GM10248 (cell line): Measurements from ENCODE around the gene NEU1.

ENCODE experiments used
- CTCF ChIA-PET: fragments of 300-600 bp; sonication (Branson Sonifier 250); formaldehyde crosslinking; extraction: SDS; loops from one replicate; lab custom pipeline; 2021; ENCODE audit warnings: antibody characterized with exemption; lab: Yijun Ruan, JAX
- POLR2A ChIA-PET: fragments of 350-650 bp; sonication (Branson Sonifier 250); formaldehyde crosslinking; extraction: SDS; loops from one replicate; lab custom pipeline; 2020; ENCODE audit warnings: antibody characterized with exemption; lab: Yijun Ruan, JAX
- DNase-seq: peaks from one replicate; pipeline ENCODE4 v3.0.0; 2012; ENCODE audit errors: extremely low spot score
- CTCF ChIP-seq: IDR thresholded peaks from 2 replicates; pipeline ENCODE4 v1.5.1; 2012; ENCODE audit warnings: mild to moderate bottlenecking, low read depth; ENCODE audit errors: extremely low read depth, missing control alignments, control extremely low read depth

Gene NEU1

DNA sequence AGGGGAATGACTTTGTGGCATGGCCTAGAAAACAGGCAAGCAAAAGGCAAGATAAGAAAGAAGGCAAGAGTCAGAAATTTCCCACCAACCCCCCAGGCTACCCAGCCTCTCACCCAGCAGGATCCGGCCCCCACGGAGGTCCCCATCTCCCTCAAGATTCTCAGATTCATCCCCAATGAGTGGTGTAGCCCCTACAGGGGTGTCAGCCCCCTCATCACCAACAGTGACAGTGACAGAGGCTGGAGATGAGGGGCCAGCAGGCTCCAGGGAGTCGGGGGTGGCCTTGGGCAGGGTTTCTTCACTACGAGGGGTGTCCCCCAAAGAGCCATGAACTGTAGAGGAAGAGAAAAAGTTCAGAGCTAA lies 33.9 kb upstream of the NEU1 start:
- ChIA-PET POLR2A (interaction anchor here (2.1 kb wide), 1 partner anchor 34 kb away, joined by 9 read pairs; the partner anchor contains the start of gene NEU1), CTCF (interaction anchor here (1.1 to 1.6 kb wide), 2 partner anchors 9 to 10 kb away, joined by 4 read pairs; no protein-coding TSS in a partner anchor)
- no peak for DNase-seq
- TF ChIP-seq CTCF = no peak

GRCh38 chr6:31892821-31893220 lies 30.2 kb upstream of the NEU1 start:
- ChIA-PET POLR2A (no interaction called here), CTCF (no interaction called here)
- TF ChIP-seq CTCF = no peak
- no peak for DNase-seq

GRCh38 chr6:31889331-31889972 lies 26.8 kb upstream of the NEU1 start:
- no peak for TF ChIP-seq CTCF
- POLR2A ChIA-PET = no interaction called here
- CTCF ChIA-PET = interaction anchor here (0.7 to 3.1 kb wide), 8 partner anchors 9 to 228 kb away, joined by 3 to 12 read pairs (median 4); partner anchors contain the start of genes C6orf47 and NEU1
- DNase-seq = no peak

DNA sequence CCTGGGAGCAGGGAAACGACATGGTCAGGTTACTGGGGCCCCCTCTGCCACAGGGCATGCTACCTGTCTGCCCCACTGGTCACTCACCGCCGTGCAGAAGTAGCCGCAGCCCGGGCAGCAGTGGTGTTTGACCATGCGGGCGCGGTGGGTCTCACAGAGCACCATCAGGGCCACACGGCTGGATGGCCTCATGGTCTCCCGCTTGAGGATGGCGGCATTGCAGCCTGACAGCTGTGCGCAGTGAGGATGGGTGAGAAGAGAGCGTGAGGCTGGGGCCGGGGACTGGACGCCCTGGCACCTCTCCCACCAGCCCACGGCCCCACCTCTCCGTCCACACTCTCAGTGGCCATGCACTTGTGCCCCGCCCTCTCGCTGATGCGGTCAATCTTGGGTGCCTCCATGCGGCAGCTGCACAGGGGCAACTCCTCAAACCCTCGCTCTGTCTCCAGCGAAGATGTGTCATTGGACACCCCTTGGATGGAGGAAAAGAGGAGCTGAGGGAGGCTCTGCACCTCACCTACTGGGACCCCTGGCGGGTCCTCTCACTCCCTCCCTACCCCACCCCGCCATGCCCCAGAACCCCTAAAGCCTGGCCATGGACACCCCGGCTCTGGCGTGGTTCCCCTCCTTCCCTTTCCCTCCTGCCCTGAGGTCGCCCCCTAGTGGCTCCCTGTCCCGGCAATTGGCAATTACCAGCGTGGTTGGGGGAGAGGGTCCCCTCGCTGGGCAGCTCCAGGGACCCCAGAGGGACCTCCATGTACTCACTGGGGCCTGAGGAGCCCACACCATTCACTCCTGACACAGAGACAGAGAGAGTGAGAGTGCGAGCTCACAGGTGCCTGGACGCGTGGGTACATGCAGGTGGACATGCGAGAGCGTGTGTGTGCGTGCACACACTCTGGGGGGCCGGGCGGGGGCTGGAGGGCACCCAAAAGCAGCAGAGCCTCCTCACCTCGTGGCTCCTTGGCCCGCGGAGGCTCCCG lies 25.9 kb upstream of the NEU1 start:
- TF ChIP-seq CTCF = peak; percentile 78
- CTCF ChIA-PET = interaction anchor here (0.7 to 3.1 kb wide), 10 partner anchors 8 to 227 kb away, joined by 3 to 12 read pairs (median 4); partner anchors contain the start of genes C6orf47 and NEU1
- peak; percentile 75 for DNase-seq
- POLR2A ChIA-PET = no interaction called here

DNA sequence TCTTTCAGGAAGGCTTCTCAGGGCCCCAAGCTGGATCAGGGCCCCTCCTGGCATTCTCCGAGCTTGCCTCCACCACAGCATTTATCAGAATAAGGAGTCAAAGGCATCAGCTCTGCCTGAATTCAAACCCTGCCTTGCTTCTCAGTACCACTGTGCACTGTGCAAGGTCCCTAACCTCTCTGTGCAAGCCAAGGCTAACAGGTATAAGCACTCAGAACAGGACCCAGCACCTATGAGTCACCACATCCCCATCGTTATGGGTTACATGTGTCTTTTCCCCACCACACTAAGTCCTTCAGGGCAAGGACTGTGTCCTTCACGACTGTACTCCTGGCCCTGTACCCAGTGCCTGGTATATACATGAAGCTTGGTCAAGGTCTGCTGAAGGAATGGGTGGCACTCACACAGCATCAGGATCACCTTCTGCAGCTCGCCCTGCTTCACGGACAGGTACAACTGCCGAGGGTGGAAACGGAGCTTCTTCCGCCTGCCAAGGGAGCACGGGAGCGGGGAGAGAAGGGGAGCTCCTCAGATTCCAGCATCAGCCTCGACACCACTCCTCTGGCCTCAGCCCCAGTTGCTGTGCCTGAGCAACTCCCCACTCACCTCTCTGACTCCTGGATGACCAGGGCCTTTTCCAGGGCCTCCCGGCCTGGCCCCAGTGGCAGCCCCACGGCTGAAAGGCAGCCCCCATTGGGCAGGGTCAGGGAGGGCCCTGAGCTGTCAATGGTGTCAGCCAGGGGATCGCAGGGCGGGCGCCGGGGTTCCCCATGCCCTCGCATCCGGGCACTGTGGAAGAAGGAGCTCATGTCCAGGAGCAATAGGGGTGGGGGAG lies 24.8 kb upstream of the NEU1 start:
- no peak for TF ChIP-seq CTCF
- ChIA-PET POLR2A (interaction anchor here (0.6 kb wide), 1 partner anchor 36 kb away, joined by 3 read pairs; no protein-coding TSS in a partner anchor), CTCF (interaction anchor here (0.6 to 3.1 kb wide), 7 partner anchors 9 to 207 kb away, joined by 3 to 12 read pairs (median 3); no protein-coding TSS in a partner anchor)
- no peak for DNase-seq
